Colonic mucosa (tissue), 4 donors: ENCODE results near the gene SGPL1. TPM values are rescaled to one million over a fixed set of nuclear protein-coding genes. Genes with fewer than 3 reads are reported as not detected.

ENCODE experiments used
- DNase-seq: peaks from one replicate; pipeline ENCODE4 v3.0.0-alpha.2; 2020
- H3K27ac ChIP-seq: fragments of 200-600 bp; one replicate; pipeline ENCODE4 v1.8.0; 2021
- H3K27me3 ChIP-seq: fragments of 200-600 bp; one replicate; pipeline ENCODE4 v1.8.0; 2021
- H3K36me3 ChIP-seq: fragments of 200-600 bp; one replicate; pipeline ENCODE4 v1.8.0; 2021
- H3K4me1 ChIP-seq: fragments of 200-600 bp; one replicate; pipeline ENCODE4 v1.8.0; 2021; ENCODE audit warnings: mild to moderate bottlenecking
- H3K4me3 ChIP-seq: fragments of 200-600 bp; one replicate; pipeline ENCODE4 v1.8.0; 2021
- H3K9ac ChIP-seq, 2 donors: one replicate each; pipeline ENCODE4 v1.7.0; 2013; ENCODE audit warnings: control low read depth in 2 of 2, low read depth in 2 of 2, low read length in 2 of 2
- H3K9me3 ChIP-seq: fragments of 200-600 bp; one replicate; pipeline ENCODE4 v1.8.0; 2021
- intact Hi-C: fragments of 100-400 bp; cut with DNase I; formaldehyde crosslinking; loops from one replicate; pipeline ENCODE4 v1.14.1; 2022
- total RNA-seq, 2 donors: library from RNA; stranded (reverse); fragmentation: NEBNext Ultra II Directional in 1 of 2; extraction: Animal tissue kit (Norgen Biotek cat#: 25700) in 1 of 2; gene quantifications; one replicate each; pipeline ENCODE4 v1.2.1, GENCODE V29; 2021
- TF ChIP-seq, protein P1 (sequence below): fragments of 200-600 bp; IDR thresholded peaks from one replicate; pipeline ENCODE4 v1.8.0; 2022; ENCODE audit warnings: antibody characterized with exemption, mild to moderate bottlenecking
- donor health status: healthy.
- donor health status: DM: no; HTN: no; CAD: no.
- donor health status: DM: no; HTN: no; CAD: no.

The SGPL1 gene
- total RNA-seq, 2 donors from 2014 or later: 59.8 to 67.6 TPM

DNA sequence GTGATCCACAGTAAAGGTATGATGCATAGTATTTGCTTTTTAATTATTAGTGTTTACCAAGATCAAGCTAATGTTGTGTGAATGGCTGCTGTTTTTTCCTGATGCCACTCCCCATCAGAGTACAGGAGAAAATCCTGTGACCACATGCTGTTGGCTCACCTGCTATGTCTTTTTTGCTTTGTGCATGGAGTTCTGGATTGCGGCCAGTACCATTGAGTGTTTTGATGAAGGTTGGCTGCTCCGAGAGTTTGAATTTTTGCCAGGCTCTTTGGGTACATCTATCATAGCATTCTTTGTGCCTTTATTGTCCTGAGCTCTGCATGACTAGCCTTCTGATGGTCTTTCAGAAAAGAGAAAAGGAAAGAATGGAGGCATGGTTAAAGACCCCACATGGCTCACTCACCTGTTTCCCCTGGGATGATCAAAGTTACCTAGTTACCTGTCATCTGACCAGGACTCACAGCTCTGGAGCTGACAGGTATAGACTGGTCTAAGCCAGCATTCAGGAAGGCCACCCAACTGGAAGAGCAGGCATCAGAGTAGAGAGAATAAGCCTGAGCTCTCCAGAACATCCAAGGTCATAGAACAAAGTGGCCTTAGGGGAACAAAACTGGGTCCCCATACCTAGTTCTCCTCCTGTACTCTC is 11.8 kb upstream of the SGPL1 start:
- Histone ChIP-seq H3K4me1 (no peaks in the 10 kb centered on the region), H3K36me3 (no peaks in the 10 kb centered on the region), H3K9me3 (no peaks in the 10 kb centered on the region), H3K27ac (no peak overlapping the region), H3K9ac (no peak overlapping the region), H3K27me3 (no peaks in the 10 kb centered on the region), H3K4me3 (no peak overlapping the region)
- TF ChIP-seq, protein P1, sequence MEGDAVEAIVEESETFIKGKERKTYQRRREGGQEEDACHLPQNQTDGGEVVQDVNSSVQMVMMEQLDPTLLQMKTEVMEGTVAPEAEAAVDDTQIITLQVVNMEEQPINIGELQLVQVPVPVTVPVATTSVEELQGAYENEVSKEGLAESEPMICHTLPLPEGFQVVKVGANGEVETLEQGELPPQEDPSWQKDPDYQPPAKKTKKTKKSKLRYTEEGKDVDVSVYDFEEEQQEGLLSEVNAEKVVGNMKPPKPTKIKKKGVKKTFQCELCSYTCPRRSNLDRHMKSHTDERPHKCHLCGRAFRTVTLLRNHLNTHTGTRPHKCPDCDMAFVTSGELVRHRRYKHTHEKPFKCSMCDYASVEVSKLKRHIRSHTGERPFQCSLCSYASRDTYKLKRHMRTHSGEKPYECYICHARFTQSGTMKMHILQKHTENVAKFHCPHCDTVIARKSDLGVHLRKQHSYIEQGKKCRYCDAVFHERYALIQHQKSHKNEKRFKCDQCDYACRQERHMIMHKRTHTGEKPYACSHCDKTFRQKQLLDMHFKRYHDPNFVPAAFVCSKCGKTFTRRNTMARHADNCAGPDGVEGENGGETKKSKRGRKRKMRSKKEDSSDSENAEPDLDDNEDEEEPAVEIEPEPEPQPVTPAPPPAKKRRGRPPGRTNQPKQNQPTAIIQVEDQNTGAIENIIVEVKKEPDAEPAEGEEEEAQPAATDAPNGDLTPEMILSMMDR: no peak
- no peak for DNase-seq
- intact Hi-C loops: no loop called here

DNA sequence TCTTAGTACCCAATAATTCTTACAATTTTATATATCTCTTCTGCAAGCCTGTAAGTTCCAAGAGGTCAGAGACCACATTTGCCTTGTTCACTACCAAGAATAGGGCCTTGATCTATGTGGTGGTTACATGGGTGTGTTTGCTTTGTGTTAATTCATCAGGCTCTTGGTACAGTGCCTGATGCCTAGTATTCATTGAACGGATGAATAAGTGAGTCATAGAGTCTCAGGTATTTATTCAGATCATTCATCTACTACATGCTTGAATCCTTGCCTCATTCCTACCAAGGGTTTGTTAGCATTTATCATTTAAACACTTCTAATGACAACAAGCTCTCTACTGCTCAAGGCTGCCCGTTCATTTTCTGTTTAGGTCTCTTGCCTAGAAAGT is 11.3 kb upstream of the SGPL1 start:
- TF ChIP-seq, protein P1: no peak
- Histone ChIP-seq H3K4me3 (no peak overlapping the region), H3K27ac (no peak overlapping the region), H3K4me1 (no peaks in the 10 kb centered on the region), H3K9me3 (no peaks in the 10 kb centered on the region), H3K9ac (no peak overlapping the region), H3K36me3 (no peaks in the 10 kb centered on the region), H3K27me3 (no peaks in the 10 kb centered on the region)
- intact Hi-C loops: no loop called here
- no peak for DNase-seq

DNA sequence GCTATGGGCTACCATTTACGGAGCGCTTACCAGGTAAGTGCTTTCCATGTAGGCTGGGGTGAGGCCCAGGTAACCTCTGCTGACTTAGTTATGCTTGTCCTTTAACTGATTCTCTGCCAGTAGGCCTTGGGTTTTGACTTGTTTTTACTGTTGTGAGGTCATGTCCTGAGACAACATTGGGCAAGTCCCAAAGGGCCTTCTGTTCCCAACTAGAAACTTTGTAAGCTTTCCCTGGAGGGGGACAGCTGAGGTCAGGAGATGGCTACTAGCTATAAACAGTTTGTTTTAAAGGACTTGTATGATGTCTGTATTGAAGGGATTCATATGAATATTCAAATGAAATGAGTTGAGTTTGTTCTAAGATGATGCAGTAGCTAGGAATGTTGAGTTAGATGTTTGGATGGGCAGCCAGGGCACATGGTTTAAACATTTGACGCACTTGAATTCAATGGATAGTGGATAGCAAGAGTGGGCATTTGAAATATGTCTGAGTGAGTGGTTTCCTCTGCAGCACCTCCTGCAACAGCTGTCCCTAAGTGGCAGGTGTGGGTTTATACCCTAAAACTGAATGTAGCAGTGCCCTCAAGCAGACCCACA is 10.0 kb upstream of the SGPL1 start:
- intact Hi-C loops: no loop called here
- Histone ChIP-seq H3K4me1 (no peaks in the 10 kb centered on the region), H3K36me3 (no peaks in the 10 kb centered on the region), H3K27ac (no peak overlapping the region), H3K9ac (no peak overlapping the region), H3K9me3 (no peaks in the 10 kb centered on the region), H3K27me3 (no peaks in the 10 kb centered on the region), H3K4me3 (no peak overlapping the region)
- TF ChIP-seq, protein P1: no peak
- DNase-seq: no peak

DNA sequence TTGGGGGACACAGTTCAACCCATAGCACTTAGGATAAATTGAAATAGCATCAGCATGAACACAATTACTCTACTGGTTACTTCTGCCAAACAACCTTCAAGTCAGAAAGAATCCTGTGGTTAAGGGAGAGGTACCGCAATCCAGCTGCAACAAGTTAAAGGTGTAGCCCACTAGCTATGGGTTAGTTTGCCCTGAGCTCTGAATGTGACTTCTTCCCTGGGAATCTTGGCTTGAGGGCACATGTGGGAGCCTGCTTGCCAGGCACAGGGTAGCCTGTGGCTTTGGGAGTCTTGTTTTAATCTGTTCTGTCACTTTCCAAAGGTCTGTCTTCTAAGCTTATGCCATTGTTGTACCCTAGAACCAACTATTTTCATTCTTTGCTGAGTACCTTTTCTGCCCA is 8.9 kb upstream of the SGPL1 start:
- no peak for DNase-seq
- Histone ChIP-seq H3K36me3 (no peaks in the 10 kb centered on the region), H3K27ac (no peak overlapping the region), H3K4me3 (no peak overlapping the region), H3K9ac (no peak overlapping the region), H3K27me3 (no peaks in the 10 kb centered on the region), H3K9me3 (no peaks in the 10 kb centered on the region), H3K4me1 (no peaks in the 10 kb centered on the region)
- TF ChIP-seq, protein P1: no peak
- intact Hi-C loops: no loop called here

DNA sequence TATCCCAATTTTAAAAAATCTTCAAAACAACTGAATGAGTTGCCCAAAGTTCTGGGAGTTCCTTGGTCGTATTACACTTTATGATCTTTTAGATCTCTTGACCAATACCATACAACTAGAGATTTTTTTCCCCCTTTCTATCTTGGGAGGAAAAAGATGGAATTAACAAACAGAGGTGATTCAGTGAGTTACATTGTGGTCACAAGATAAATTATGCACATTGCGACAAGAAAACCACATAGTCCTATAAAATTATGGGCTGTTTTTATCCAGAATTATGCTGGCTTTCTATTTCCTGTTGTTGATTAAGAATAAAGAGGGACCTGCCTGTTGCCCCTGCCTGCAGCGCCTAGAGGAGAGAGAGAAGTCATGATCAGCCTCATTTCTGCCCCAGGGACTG is 8.2 kb upstream of the SGPL1 start:
- intact Hi-C loops: no loop called here
- H3K27ac ChIP-seq: no peak overlapping the region

More for the DNA sequence above, 8.2 kb upstream of the SGPL1 start:
- Histone ChIP-seq H3K27me3 (no peaks in the 10 kb centered on the region), H3K9ac (no peak overlapping the region), H3K36me3 (no peaks in the 10 kb centered on the region), H3K4me3 (no peak overlapping the region), H3K9me3 (no peaks in the 10 kb centered on the region), H3K4me1 (no peaks in the 10 kb centered on the region)
- no peak for DNase-seq
- TF ChIP-seq, protein P1: no peak
